Measurements from ENCODE around the gene SCT. TPM values are rescaled to one million over a fixed set of nuclear protein-coding genes. Genes with fewer than 3 reads are reported as not detected.

The SCT gene
- polyA plus RNA-seq, 3 donors from 2014 or later = not detected

DNA sequence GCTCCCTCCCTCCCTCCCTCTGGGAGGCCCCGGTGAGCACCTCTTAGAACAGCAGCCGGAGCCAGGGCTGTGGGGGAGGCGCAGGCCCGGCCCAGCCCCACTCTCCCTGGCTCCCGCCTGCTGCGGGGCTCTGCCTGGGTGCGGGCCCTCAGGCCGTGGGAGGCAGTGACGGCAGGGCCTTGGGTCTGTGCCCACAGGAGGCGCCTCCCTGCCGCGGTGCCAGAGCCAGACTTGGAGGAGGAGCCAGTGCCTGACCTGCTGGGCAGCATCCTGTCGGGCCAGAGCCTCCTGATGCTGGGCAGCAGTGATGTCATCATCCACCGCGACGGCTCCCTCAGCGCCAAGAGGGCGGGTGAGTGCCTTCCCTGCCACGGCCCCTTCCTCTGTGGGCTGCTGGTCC, 20.7 kb downstream of the SCT start:
- DNase-seq = no peak
- no peak overlapping the region for H3K27ac Mint-ChIP-seq
- no peaks in the 10 kb centered on the region for H3K9me3 Mint-ChIP-seq
- no peaks in the 10 kb centered on the region for H3K4me1 Mint-ChIP-seq
- H3K4me3 Mint-ChIP-seq = no peak overlapping the region
- peaks cover 4 to 17% (median 8%) of the 10 kb centered on the region in 3 donors for H3K36me3 Mint-ChIP-seq
- peaks cover 0 to 3% (median 3%) of the 10 kb centered on the region in 3 donors for H3K27me3 Mint-ChIP-seq (ENCODE audit: low read depth in 3 of 3)

DNA sequence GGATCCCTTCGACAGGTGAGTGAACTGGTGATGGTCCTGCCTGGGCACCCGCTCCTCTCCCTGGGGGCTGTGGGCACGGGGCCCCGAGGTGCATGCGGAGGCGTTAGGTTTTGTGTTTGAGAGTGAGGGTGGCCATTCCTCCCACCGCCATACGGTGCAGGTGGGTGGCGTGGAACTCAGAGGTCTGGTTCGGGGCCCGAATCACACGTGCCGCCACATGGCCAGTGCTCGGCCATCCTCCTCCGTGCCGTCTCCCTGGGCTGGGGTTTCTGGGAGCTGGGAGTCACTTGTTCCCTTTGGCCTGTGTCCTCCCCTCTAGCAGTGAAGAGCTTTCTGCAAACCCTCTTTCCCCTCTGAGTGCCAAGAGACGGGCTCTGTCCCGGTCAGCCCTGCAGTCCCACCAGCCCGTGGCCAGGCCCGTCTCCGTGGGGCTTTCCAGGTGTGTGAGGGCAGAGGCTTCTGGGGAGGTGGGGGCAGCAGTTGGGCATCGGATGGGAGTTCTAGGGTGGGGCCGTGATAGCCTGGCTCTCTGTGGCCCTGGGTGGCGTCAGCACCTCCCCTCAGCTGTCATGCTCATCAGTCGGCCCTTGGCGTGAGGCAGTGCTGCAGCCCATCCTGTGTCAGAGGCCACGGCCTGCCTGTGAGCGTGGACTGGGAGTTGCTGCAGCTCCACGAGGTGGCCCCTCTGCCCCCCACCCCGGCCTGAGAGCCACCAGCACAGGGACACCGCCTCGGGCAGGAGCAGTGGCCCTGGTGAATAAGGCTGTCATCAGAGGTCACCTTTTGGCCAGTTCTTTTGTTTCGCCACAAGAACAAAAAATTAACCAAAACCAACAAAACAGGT, 21.5 kb downstream of the SCT start:
- Mint-ChIP-seq H3K4me1 (no peaks in the 10 kb centered on the region), H3K27ac (no peak overlapping the region), H3K9me3 (no peaks in the 10 kb centered on the region)

DNA sequence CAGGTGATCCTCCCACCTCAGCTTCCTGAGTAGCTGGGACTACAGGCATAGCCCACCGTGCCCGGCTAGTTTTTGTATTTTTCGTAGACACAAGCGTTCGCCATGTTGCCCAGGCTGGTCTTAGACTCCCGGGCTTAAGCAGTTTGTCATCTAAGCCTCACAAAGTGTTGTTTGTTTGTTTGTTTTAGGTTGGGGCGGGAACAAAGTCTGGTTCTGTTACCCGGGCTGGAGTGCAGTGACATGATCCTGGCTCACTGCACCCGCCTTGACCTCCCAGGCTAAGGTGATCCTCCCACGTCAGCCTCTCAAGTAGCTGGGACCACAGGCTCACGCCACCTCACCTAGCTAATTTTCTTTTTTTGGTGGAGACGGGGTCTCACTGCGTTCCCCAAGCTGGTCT, 23.8 kb downstream of the SCT start:
- no peak overlapping the region for H3K4me3 Mint-ChIP-seq
- H3K36me3 Mint-ChIP-seq = peaks cover 8 to 23% (median 9%) of the 10 kb centered on the region in 3 donors
- H3K27ac Mint-ChIP-seq = peak overlapping the region in 1 of 6 donors; percentile 28
- peaks cover 0 to 6% (median under 1%) of the 10 kb centered on the region in 3 donors for H3K27me3 Mint-ChIP-seq (ENCODE audit: low read depth in 3 of 3)
- H3K9me3 Mint-ChIP-seq = no peaks in the 10 kb centered on the region
- H3K4me1 Mint-ChIP-seq = no peaks in the 10 kb centered on the region
- DNase-seq = no peak

More for the DNA sequence above, 21.5 kb downstream of the SCT start:
- Mint-ChIP-seq H3K36me3 (peaks cover 4 to 17% (median 8%) of the 10 kb centered on the region in 3 donors), H3K27me3 (ENCODE audit: low read depth in 3 of 3) (peaks cover 0 to 3% (median 3%) of the 10 kb centered on the region in 3 donors), H3K4me3 (no peak overlapping the region)
- no peak for DNase-seq

DNA sequence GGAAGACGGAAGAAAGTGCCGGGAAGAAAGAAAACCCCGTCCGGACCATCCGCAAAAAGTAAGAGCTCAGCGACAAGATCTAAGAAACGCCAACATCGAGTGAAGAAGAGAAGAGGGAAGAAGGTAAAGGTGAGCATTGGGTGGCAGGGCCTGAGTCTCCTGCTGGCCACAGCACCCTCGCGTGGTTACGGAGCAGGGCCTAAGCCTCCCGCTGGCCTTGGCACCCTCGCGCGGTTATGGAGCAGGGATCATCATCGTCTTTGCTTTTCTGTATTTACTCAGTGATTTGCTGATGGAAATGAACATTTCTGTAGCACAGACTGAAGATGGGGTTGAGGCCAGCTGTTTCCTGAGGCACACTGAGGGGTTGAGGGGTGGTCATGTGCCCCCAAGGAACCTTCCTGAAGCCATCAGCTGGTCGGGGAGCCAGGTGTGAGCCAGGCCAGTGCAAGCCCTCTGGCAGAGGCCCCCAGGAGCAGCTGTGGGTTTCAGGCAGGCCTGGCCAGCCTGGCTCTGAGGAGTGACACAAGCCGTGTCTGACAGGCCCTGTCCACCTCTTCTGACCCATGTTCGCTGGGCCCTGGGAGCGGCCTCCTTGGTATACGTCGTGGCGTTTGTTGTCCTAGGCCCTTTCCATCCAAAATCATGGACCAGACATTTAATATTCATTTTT, 25.3 kb downstream of the SCT start:
- Mint-ChIP-seq H3K36me3 (peaks cover 7 to 25% (median 8%) of the 10 kb centered on the region in 3 donors), H3K4me1 (peaks cover 5 to 6% of the 10 kb centered on the region in 2 donors), H3K27me3 (ENCODE audit: low read depth in 3 of 3) (peaks cover 0 to 7% (median 4%) of the 10 kb centered on the region in 3 donors), H3K9me3 (no peaks in the 10 kb centered on the region), H3K27ac (peak overlapping the region in 1 of 6 donors; percentile 29), H3K4me3 (no peak overlapping the region)
- DNase-seq = no peak

DNA sequence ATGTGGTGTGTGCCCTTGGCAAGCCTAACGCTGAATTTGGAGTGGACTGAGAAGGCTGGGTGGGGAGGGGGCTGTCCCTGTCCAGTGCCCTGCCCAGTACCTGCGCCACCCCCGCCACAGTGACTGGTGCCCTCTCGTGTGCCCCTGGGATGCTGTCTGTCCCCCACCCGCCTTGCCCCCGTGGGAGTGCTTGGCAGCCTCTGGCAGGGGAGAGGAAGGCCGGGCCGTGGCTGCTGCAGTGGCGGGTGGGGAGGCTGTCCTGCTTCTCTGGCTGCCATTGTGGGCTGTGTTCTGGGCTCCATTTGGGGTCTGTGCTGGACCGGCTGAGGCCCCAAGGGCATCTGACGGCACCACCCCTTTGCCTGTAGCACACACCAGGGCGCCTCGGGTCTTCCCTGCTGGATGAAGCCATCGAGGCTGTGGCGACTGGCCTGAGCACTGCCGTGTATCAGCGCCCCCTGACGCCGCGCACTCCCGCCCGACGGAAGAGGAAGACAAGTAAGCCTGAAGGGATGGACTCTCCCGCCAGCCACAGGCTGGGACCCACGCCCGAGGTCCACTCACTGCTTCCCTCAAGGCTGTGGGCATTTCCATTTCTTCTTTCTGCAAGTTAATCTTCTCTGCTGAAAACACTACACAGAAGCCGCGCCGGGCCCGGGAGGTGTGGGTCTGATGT, 28.8 kb downstream of the SCT start:
- peaks cover 4 to 7% (median 7%) of the 10 kb centered on the region in 3 donors for H3K27me3 Mint-ChIP-seq (ENCODE audit: low read depth in 3 of 3)
- no peak overlapping the region for H3K4me3 Mint-ChIP-seq
- no peak for DNase-seq
- H3K9me3 Mint-ChIP-seq = no peaks in the 10 kb centered on the region
- H3K36me3 Mint-ChIP-seq = peaks cover 5 to 19% (median 7%) of the 10 kb centered on the region in 3 donors
- no peak overlapping the region for H3K27ac Mint-ChIP-seq
- H3K4me1 Mint-ChIP-seq = peaks cover 16% of the 10 kb centered on the region in 2 donors

DNA sequence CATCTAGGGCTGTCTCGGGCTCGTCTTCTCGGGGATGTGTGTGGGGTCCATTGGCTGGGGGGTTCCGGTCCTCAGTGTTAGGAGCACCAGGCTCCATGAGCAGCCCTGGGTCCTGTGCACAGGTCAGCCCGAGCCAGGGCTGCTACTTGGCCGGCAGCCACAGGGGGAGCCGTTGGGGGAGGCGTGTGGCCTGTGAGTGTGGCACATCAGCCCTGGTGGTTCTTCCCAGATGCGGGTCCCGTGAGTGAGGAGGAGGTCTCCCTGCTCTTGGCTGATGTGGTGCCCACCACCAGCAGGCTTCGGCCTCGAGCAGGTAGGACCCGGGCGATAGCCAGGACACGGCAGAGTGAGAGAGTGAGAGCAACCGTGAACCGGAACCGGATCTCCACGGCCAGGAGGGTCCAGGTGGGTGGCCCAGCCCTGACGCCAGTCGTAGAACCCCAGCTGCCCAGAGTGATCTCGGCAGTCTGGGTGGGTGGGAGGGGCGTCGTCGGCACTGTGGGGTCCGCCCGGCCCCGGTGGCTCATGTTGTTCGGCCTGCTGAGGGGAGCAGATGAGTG, 29.7 kb downstream of the SCT start:
- Mint-ChIP-seq H3K9me3 (no peaks in the 10 kb centered on the region), H3K27ac (peak overlapping the region in 3 of 6 donors; percentile 17 to 63 (median 54)), H3K4me3 (no peak overlapping the region), H3K36me3 (peaks cover 8 to 21% (median 10%) of the 10 kb centered on the region in 3 donors), H3K27me3 (ENCODE audit: low read depth in 3 of 3) (peaks cover 4 to 7% (median 7%) of the 10 kb centered on the region in 3 donors), H3K4me1 (peaks cover 16% of the 10 kb centered on the region in 2 donors)
- DNase-seq = no peak

DNA sequence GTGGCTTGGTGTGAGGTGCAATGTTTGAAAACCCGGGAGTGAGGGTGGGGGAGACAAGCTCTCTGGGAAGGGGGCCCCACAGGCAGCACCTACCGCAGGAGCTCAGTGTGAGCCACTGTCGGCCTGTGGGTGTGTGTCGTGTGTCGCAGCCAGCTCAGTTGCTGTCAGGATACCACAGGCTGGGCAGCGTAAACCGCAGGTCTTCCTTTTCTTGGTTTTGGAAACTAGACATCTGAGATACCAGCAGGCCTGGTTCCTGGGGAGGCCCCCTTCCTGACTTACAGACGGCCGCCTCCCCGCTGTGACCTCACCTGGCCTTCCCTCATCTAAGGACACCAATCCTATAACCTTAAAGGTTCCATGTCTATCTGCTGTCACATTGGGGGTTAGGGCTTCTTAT, 30.6 kb downstream of the SCT start:
- Mint-ChIP-seq H3K36me3 (peaks cover 9 to 18% (median 9%) of the 10 kb centered on the region in 3 donors), H3K27ac (peak overlapping the region in 3 of 6 donors; percentile 49 to 64 (median 63)), H3K9me3 (peaks cover 0 to 2% (median 0%) of the 10 kb centered on the region in 6 donors), H3K4me3 (peak overlapping the region in 1 of 5 donors; percentile 14), H3K27me3 (ENCODE audit: low read depth in 3 of 3) (peaks cover 4 to 7% (median 7%) of the 10 kb centered on the region in 3 donors), H3K4me1 (peaks cover 16% of the 10 kb centered on the region in 2 donors)
- peak in 2 of 3 donors; percentile 17 to 38 for DNase-seq

DNA sequence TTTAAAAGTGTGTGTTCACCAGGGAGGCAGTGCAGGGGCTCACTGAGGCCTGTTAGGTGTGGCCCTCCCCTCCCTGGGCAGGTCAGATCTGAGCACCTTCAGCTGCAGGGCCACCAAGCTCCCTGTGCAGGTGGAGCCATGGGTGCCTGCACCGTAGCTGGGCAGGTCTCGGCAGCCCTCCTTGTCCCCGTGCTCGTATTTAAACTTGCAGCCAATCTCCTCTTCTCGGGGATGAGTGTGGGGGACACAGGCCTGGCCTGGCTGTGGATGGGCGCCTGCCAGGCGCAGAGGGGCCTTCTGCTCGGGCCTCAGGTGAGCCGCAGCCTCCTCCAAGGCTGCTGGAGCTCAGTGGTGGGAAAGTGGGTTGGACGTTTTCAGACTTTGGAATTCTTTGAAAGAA, 31.6 kb downstream of the SCT start:
- peaks cover 7 to 11% (median 9%) of the 10 kb centered on the region in 3 donors for H3K27me3 Mint-ChIP-seq (ENCODE audit: low read depth in 3 of 3)
- H3K4me3 Mint-ChIP-seq = no peak overlapping the region
- peaks cover 0 to 2% (median 0%) of the 10 kb centered on the region in 6 donors for H3K9me3 Mint-ChIP-seq
- H3K27ac Mint-ChIP-seq = no peak overlapping the region
- H3K4me1 Mint-ChIP-seq = peaks cover 16% of the 10 kb centered on the region in 2 donors
- peaks cover 8 to 16% (median 9%) of the 10 kb centered on the region in 3 donors for H3K36me3 Mint-ChIP-seq
- DNase-seq = no peak

DNA sequence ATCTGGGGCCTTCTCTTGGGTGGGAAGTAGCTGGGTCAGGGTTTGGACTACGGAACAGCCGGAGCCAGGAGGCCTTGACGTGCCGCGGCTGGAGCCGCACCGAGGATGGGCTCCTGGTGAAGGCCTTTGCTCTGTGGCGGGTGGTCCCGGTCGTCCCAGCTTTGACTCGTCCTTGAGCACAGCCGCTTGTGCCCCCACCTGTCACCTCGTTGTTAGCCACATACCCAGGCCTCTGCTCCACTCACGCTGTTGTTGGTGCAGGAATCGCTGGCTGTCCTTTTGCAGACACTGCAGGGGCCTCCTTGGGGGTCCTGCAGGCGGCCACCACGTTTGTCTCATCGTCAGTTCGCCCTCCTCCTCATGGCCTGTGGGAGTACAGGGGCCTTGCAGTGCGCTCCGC, 33.6 kb downstream of the SCT start:
- Mint-ChIP-seq H3K4me3 (no peak overlapping the region), H3K36me3 (peaks cover 8 to 19% (median 11%) of the 10 kb centered on the region in 3 donors), H3K9me3 (peaks cover 0 to 2% (median 0%) of the 10 kb centered on the region in 6 donors), H3K27me3 (ENCODE audit: low read depth in 3 of 3) (peaks cover 9 to 12% (median 10%) of the 10 kb centered on the region in 3 donors), H3K4me1 (peaks cover 16% of the 10 kb centered on the region in 2 donors), H3K27ac (no peak overlapping the region)
- DNase-seq = no peak

DNA sequence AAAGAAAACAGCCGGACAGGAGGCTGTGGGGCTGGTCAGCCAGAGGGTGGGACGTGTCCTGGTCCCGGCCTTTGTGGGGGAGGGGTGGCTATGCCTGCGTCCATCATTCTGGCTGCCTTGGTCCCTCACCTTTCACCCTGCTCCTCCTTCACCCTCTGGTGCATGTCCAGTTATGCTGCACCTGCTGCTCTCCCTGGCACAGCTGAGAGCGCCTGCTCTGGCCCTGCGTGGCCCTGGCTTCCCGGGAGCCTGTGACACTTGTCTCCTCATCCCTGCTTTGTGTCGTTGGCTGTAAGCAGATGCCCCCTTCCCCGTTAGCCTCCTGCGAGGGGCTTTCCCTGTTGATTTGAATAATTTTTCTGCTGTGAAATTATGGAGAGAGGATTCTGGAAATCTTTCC, 34.1 kb downstream of the SCT start:
- H3K27me3 Mint-ChIP-seq (ENCODE audit: low read depth in 3 of 3) = peaks cover 9 to 12% (median 9%) of the 10 kb centered on the region in 3 donors
- H3K9me3 Mint-ChIP-seq = peaks cover 0 to 2% (median 0%) of the 10 kb centered on the region in 6 donors
- H3K36me3 Mint-ChIP-seq = peaks cover 8 to 21% (median 13%) of the 10 kb centered on the region in 3 donors
- no peak overlapping the region for H3K4me3 Mint-ChIP-seq
- no peak overlapping the region for H3K27ac Mint-ChIP-seq
- H3K4me1 Mint-ChIP-seq = peaks cover 18 to 19% of the 10 kb centered on the region in 2 donors
- no peak for DNase-seq

DNA sequence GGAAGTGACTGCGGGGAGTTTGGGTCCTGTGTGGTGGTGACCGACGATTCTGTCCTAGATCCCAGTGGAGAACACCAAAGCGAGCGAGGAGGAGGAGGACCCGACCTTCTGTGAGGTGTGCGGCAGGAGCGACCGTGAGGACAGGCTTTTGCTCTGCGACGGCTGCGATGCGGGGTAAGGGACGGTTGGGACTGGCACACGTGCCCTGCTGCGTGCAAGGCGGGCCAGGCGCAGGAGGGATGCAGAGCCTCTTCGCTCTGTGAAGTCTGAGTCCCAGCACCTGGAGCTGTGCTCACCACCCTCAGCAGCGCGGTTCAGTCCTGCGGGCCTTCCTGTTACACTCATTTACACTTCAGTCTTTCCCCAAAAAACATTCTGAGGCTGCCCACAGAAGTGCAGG, 34.5 kb downstream of the SCT start:
- Mint-ChIP-seq H3K4me1 (peaks cover 20 to 23% of the 10 kb centered on the region in 2 donors), H3K4me3 (no peak overlapping the region), H3K27ac (no peak overlapping the region), H3K36me3 (peaks cover 8 to 25% (median 14%) of the 10 kb centered on the region in 3 donors), H3K27me3 (ENCODE audit: low read depth in 3 of 3) (peaks cover 9 to 12% (median 10%) of the 10 kb centered on the region in 3 donors), H3K9me3 (peaks cover 0 to 2% (median 0%) of the 10 kb centered on the region in 6 donors)
- DNase-seq = no peak

DNA sequence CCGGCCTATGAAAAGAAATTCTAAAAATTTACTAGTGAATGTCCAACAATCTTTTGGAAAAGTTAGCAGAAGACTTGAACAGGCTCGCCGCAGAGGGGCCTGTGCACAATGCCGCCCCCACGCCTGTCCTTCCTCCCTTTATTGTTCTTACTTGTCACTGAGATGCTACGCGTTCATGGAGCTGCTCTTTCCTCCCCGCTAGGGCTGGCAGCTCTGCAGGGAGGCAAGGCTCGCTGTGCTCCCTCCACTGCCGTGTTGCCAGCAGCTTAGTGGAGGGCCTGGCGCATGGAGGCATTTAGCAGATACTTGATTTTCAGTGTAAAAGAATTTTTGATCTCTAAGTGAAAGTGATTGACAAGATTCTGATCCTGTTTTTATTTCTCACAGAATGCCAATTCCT, 36.0 kb downstream of the SCT start:
- Mint-ChIP-seq H3K4me3 (no peak overlapping the region), H3K27me3 (ENCODE audit: low read depth in 3 of 3) (peaks cover 7 to 9% (median 8%) of the 10 kb centered on the region in 3 donors), H3K36me3 (peaks cover 8 to 24% (median 14%) of the 10 kb centered on the region in 3 donors), H3K9me3 (peaks cover 0 to 2% (median 0%) of the 10 kb centered on the region in 6 donors), H3K4me1 (peaks cover 11 to 13% of the 10 kb centered on the region in 2 donors), H3K27ac (no peak overlapping the region)
- DNase-seq = no peak

DNA sequence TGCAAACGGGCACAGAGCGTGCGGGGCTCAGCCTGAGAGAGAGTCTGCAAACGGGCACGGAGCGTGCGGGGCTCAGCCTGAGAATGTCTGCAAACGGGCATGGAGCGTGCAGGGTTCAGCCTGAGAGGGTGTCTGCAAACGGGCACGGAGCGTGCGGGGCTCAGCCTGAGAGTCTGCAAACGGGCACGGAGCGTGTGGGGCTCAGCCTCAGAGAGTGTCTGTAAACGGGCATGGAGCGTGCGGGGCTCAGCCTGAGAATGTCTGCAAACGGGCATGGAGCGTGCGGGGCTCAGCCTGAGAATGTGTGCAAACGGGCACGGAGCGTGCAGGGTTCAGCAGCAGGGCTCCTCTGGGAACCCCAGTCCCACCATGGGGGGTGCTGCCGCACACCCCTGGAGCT, 37.2 kb downstream of the SCT start:
- Mint-ChIP-seq H3K27ac (peak overlapping the region in 2 of 6 donors; percentile 40 to 48), H3K27me3 (ENCODE audit: low read depth in 3 of 3) (peaks cover 7 to 10% (median 9%) of the 10 kb centered on the region in 3 donors)

More for the DNA sequence above, 37.2 kb downstream of the SCT start:
- peaks cover 8 to 24% (median 14%) of the 10 kb centered on the region in 3 donors for H3K36me3 Mint-ChIP-seq
- peaks cover 0 to 2% (median 0%) of the 10 kb centered on the region in 6 donors for H3K9me3 Mint-ChIP-seq
- DNase-seq = no peak
- peaks cover 9 to 10% of the 10 kb centered on the region in 2 donors for H3K4me1 Mint-ChIP-seq
- no peak overlapping the region for H3K4me3 Mint-ChIP-seq

Data from immature natural killer cell (primary cell).